Left ventricle myocardium inferior (tissue), 1 donor: Measurements from ENCODE around the gene MTA3. TPM values are rescaled to one million over a fixed set of nuclear protein-coding genes. Genes with fewer than 3 reads are reported as not detected.
A peak's percentile ranks its signal among the peaks of the same experiment; 100 is the strongest.

ENCODE experiments used
- DNase-seq: peaks from one replicate; pipeline ENCODE4 v3.0.0-alpha.2; 2020
- H3K27ac ChIP-seq: fragments of 200-600 bp; replicated peaks from 2 replicates; pipeline ENCODE4 v1.8.0; 2021
- H3K27me3 ChIP-seq: fragments of 200-600 bp; 2 replicates; pipeline ENCODE4 v1.8.0; 2021; ENCODE audit warnings: low read depth
- H3K36me3 ChIP-seq: fragments of 200-600 bp; 2 replicates; pipeline ENCODE4 v1.8.0; 2021
- H3K4me1 ChIP-seq: fragments of 200-600 bp; 2 replicates; pipeline ENCODE4 v1.8.0; 2021
- H3K4me3 ChIP-seq: fragments of 200-600 bp; 2 replicates; pipeline ENCODE4 v1.8.0; 2021; ENCODE audit warnings: mild to moderate bottlenecking, moderate library complexity
- H3K9me3 ChIP-seq: fragments of 200-600 bp; replicated peaks from 2 replicates; pipeline ENCODE4 v1.8.0; 2021
- intact Hi-C: fragments of 100-400 bp; cut with micrococcal nuclease; formaldehyde crosslinking; loops from one replicate; pipeline ENCODE4 v1.11.0; 2022
- total RNA-seq: library from RNA; stranded (reverse); fragmentation: NEBNext Ultra II Directional; extraction: Animal tissue kit (Norgen Biotek cat#: 25700); gene quantifications from one replicate; pipeline ENCODE4 v1.2.1, GENCODE V29; 2021
- TF ChIP-seq, protein P1 (sequence below): fragments of 200-600 bp; IDR thresholded peaks from 2 replicates; pipeline ENCODE4 v1.8.0; 2021; ENCODE audit warnings: antibody characterized with exemption, mild to moderate bottlenecking, borderline replicate concordance
- donor health status: DM: no; HTN: yes; CAD: no; lungs with severe emphysema.

Gene MTA3
- total RNA-seq, 1 donor from 2014 or later, result 18.1 TPM

DNA sequence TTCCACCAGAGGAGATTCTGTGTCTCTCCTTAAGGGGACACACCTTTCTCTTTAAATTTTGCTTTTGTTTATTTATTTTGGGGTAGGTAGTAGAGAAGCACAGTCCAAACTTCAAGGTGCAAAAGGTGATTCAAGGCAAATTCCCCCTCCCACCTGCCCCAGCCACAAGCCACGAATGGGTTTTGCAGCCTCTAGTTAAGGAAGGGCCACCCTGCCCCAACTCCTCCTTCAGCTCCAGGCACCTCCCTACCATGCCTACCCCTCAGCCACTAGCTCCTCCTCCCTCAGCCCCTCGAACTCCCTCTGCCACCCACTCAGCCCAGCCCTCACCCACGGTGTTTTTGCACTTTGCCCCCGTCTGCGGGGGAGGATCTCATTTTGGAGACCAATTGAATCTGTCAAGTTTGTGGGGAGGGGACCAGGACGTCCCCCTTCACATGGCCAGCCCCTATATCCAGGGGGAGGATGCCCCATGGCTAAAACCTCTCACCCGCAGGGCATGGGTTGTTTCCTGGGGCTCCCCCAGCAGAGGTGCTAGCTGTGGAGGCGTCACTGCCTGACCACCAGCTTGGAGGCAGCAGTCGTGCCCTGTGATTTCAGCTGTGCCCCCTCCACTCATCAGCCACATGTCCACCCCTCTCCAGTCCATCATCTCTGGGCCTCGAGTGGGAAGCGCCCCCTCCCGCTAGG, 219.5 kb downstream of the MTA3 start:
- no peak overlapping the region for H3K4me3 ChIP-seq
- intact Hi-C loops, result no loop called here
- DNase-seq, result no peak
- no peak overlapping the region for H3K27ac ChIP-seq
- H3K36me3 ChIP-seq, result no peaks in the 10 kb centered on the region
- H3K9me3 ChIP-seq, result no peaks in the 10 kb centered on the region
- peaks cover 52% of the 10 kb centered on the region for H3K27me3 ChIP-seq
- H3K4me1 ChIP-seq, result peaks cover 23% of the 10 kb centered on the region
- TF ChIP-seq, protein P1, sequence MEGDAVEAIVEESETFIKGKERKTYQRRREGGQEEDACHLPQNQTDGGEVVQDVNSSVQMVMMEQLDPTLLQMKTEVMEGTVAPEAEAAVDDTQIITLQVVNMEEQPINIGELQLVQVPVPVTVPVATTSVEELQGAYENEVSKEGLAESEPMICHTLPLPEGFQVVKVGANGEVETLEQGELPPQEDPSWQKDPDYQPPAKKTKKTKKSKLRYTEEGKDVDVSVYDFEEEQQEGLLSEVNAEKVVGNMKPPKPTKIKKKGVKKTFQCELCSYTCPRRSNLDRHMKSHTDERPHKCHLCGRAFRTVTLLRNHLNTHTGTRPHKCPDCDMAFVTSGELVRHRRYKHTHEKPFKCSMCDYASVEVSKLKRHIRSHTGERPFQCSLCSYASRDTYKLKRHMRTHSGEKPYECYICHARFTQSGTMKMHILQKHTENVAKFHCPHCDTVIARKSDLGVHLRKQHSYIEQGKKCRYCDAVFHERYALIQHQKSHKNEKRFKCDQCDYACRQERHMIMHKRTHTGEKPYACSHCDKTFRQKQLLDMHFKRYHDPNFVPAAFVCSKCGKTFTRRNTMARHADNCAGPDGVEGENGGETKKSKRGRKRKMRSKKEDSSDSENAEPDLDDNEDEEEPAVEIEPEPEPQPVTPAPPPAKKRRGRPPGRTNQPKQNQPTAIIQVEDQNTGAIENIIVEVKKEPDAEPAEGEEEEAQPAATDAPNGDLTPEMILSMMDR, result no peak

DNA sequence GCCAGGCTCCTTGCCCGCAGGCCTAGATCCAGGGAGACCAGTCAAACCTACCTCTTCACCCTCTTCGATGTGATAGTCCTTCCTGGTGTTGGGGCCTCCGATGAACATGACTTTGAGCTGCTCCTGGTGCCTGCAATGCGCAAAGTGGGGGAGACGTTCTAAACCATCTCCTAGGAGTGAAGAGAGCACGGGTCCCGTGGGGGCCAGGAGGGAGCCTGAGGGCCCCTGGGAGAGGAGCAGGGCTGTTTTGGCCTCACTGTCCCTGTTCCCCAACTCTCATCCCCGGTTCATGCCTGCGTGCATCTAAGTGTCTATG, 220.0 kb downstream of the MTA3 start:
- Histone ChIP-seq H3K36me3 (no peaks in the 10 kb centered on the region), H3K27ac (no peak overlapping the region), H3K4me3 (no peak overlapping the region), H3K27me3 (peaks cover 57% of the 10 kb centered on the region), H3K9me3 (no peaks in the 10 kb centered on the region), H3K4me1 (peaks cover 28% of the 10 kb centered on the region)
- no peak for DNase-seq
- TF ChIP-seq, protein P1, result no peak
- intact Hi-C loops, result no loop called here

DNA sequence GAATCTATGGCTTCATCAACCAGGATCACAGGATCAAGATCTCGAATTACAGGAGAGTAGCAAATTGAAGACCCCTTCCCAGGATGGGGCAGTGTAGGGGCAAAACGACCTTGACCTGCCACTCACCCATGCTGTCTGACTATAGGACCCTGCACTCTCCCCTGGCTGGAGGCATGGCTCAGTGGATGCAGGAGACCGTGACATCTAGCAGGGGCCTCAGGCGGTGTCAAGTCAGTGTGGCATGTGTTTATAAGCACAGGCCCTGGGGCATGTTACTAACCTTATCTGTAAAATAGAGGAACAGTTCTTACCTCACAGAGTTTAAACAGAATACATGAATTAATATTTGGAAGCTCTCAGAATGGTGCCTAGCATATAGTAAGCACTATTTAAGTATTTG, 220.4 kb downstream of the MTA3 start:
- Histone ChIP-seq H3K4me3 (no peak overlapping the region), H3K4me1 (peaks cover 33% of the 10 kb centered on the region), H3K27me3 (peaks cover 57% of the 10 kb centered on the region), H3K36me3 (no peaks in the 10 kb centered on the region), H3K9me3 (no peaks in the 10 kb centered on the region), H3K27ac (no peak overlapping the region)
- TF ChIP-seq, protein P1, result no peak
- no peak for DNase-seq
- intact Hi-C loops, result no loop called here

DNA sequence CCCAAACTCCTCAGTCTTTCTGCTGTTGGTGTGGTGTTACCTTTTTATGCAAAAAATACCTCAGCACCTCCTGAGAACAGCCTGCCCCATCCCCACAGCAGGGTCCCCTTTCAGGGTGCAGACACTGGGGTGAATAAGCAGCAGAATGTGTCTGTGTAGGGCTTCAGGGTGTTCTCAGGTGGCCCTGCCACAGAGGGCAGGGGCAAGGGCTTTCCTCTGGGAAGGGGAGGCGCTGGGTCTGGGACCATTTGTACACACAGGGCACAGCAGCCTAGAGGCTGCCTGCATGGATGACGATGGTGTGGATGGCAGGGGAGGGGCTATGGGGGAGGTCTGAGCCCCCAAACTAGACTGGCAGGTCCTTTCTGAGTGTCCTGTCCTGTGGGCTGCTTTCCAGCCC, 221.3 kb downstream of the MTA3 start:
- Histone ChIP-seq H3K4me3 (no peak overlapping the region), H3K9me3 (no peaks in the 10 kb centered on the region), H3K27me3 (peaks cover 57% of the 10 kb centered on the region), H3K4me1 (peaks cover 40% of the 10 kb centered on the region), H3K36me3 (no peaks in the 10 kb centered on the region), H3K27ac (no peak overlapping the region)
- intact Hi-C loops, result no loop called here
- TF ChIP-seq, protein P1, result no peak
- DNase-seq, result no peak

DNA sequence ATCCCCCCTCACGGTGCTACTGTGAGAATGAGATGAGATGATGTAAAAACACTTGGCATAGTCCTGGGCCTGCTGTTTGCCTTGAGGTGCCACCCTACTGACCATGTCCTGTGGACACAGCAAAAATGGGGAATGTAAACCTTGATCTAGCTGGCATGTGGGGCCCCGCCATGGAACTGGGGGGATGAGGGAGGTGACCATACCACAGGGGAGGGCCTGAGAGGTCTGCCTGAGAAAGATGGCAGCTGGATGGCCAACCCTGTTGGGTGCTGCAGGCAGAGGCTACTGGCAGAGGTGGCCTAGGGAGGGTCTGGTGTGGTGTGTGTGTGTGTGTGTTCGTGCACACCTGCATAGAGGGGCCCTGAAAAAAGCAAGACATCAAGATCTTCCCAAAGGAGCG, 223.2 kb downstream of the MTA3 start:
- intact Hi-C loops, result no loop called here
- H3K9me3 ChIP-seq, result no peaks in the 10 kb centered on the region
- H3K4me3 ChIP-seq, result peak overlapping the region; percentile 74

More for the DNA sequence above, 223.2 kb downstream of the MTA3 start:
- no peak for DNase-seq
- H3K4me1 ChIP-seq, result peaks cover 40% of the 10 kb centered on the region
- no peaks in the 10 kb centered on the region for H3K36me3 ChIP-seq
- H3K27me3 ChIP-seq, result peaks cover 57% of the 10 kb centered on the region
- H3K27ac ChIP-seq, result peak overlapping the region; percentile 91
- TF ChIP-seq, protein P1, result no peak
